Neural progenitor cell (in vitro differentiated cells): ENCODE data around the gene MYLK.

Source experiments
- CTCF ChIP-seq: fragments of 200-600 bp; sonication (generic); IDR thresholded peaks from 2 replicates; pipeline ENCODE4 v1.5.1; 2017; ENCODE audit warnings: antibody characterized with exemption, mild to moderate bottlenecking
- EZH2 ChIP-seq: fragments of 200-600 bp; sonication (generic); IDR thresholded peaks from 2 replicates; pipeline ENCODE4 v1.6.1; 2017; ENCODE audit warnings: antibody characterized with exemption, mild to moderate bottlenecking, moderate library complexity

- TF ChIP-seq CTCF (no peak), EZH2 (no peak)
Observed at GRCh38 chr3:123624302-123624701, 259.8 kb downstream of the MYLK start.
